SIG-M5 treated with dmso at 0.1 percent for 504 hours (cell line): ENCODE data around the gene RXFP4.

ENCODE experiments used
- DNase-seq: peaks from one replicate; lab custom pipeline; 2025; ENCODE audit not compliant: unreplicated experiment; lab: John Stamatoyannopoulos, UW

RXFP4 gene

GRCh38 chr1:155957411-155957915, 16.0 kb downstream of the RXFP4 start:
- DNase-seq = no peak

- DNase-seq = no peak
Observed at GRCh38 chr1:155960081-155960745, 18.8 kb downstream of the RXFP4 start.

- DNase-seq = no peak
Observed at GRCh38 chr1:155961937-155962336, 20.5 kb downstream of the RXFP4 start.

GRCh38 chr1:155962599-155963211, 21.3 kb downstream of the RXFP4 start:
- no peak for DNase-seq

GRCh38 chr1:155964193-155964592, 22.8 kb downstream of the RXFP4 start:
- DNase-seq = no peak

GRCh38 chr1:155966135-155966534, 24.7 kb downstream of the RXFP4 start:
- DNase-seq = no peak

GRCh38 chr1:155966750-155967149, 25.3 kb downstream of the RXFP4 start:
- DNase-seq = no peak

GRCh38 chr1:155967341-155968050, 26.1 kb downstream of the RXFP4 start:
- DNase-seq = peak; percentile 35

GRCh38 chr1:155968051-155968400, 26.6 kb downstream of the RXFP4 start:
- DNase-seq = no peak

- no peak for DNase-seq
Observed at GRCh38 chr1:155968670-155969069, 27.2 kb downstream of the RXFP4 start.

GRCh38 chr1:155969377-155969791, 27.9 kb downstream of the RXFP4 start:
- DNase-seq = no peak

- DNase-seq = peak; percentile 97
Observed at GRCh38 chr1:155970531-155971167, 29.2 kb downstream of the RXFP4 start.

- DNase-seq = no peak
Observed at GRCh38 chr1:155971910-155972809, 30.7 kb downstream of the RXFP4 start.

GRCh38 chr1:155973723-155974122, 32.3 kb downstream of the RXFP4 start:
- DNase-seq = no peak

GRCh38 chr1:155974208-155975115, 33.0 kb downstream of the RXFP4 start:
- no peak for DNase-seq

- peak; percentile 67 for DNase-seq
Observed at GRCh38 chr1:155975375-155976061, 34.1 kb downstream of the RXFP4 start.

GRCh38 chr1:155976062-155976912, 34.8 kb downstream of the RXFP4 start:
- DNase-seq = peak; percentile 99
